Kidney capillary endothelial cell (primary cell): ENCODE results near the gene LAMB3.

Source experiments
- DNase-seq: peaks from one replicate; pipeline ENCODE4 v3.0.0-alpha.2; 2018; ENCODE audit warnings: low spot score

LAMB3 gene

GRCh38 chr1:209633335-209633997 lies 18.8 kb downstream of the LAMB3 start:
- no peak for DNase-seq

GRCh38 chr1:209630383-209631225 lies 21.6 kb downstream of the LAMB3 start:
- no peak for DNase-seq

GRCh38 chr1:209629621-209630382 lies 22.4 kb downstream of the LAMB3 start:
- no peak for DNase-seq

GRCh38 chr1:209628618-209629299 lies 23.5 kb downstream of the LAMB3 start:
- DNase-seq: no peak

- DNase-seq: peak; percentile 67
Observed at GRCh38 chr1:209627732-209628196, 24.5 kb downstream of the LAMB3 start.

GRCh38 chr1:209627027-209627731 lies 25.0 kb downstream of the LAMB3 start:
- DNase-seq: no peak

- DNase-seq: no peak
Observed at GRCh38 chr1:209626346-209627026, 25.7 kb downstream of the LAMB3 start.

- DNase-seq: no peak
Observed at GRCh38 chr1:209625791-209626285, 26.4 kb downstream of the LAMB3 start.

- DNase-seq: no peak
Observed at GRCh38 chr1:209624558-209625549, 27.4 kb downstream of the LAMB3 start.

GRCh38 chr1:209622841-209623829 lies 29.1 kb downstream of the LAMB3 start:
- DNase-seq: no peak

GRCh38 chr1:209621741-209622655 lies 30.2 kb downstream of the LAMB3 start:
- no peak for DNase-seq

- DNase-seq: no peak
Observed at GRCh38 chr1:209621286-209621685, 30.9 kb downstream of the LAMB3 start.

GRCh38 chr1:209620487-209620884 lies 31.7 kb downstream of the LAMB3 start:
- DNase-seq: no peak

- DNase-seq: no peak
Observed at GRCh38 chr1:209619696-209620486, 32.3 kb downstream of the LAMB3 start.

- DNase-seq: no peak
Observed at GRCh38 chr1:209618756-209619420, 33.3 kb downstream of the LAMB3 start.

GRCh38 chr1:209618291-209618690 lies 33.9 kb downstream of the LAMB3 start:
- DNase-seq: no peak
